ENCODE results near the gene COX11. TPM values are rescaled to one million over a fixed set of nuclear protein-coding genes. Genes with fewer than 3 reads are reported as not detected.

The COX11 gene
- total RNA-seq, 4 donors from 2014 or later = 42.1 to 90.1 (median 48.4) TPM

GRCh38 chr17:54920819-54921218, 47.6 kb downstream of the COX11 start:
- H3K27ac ChIP-seq = no peak overlapping the region
- H3K9me3 ChIP-seq = no peaks in the 10 kb centered on the region
- no peak for TF ChIP-seq CTCF (IDR thresholded peaks at IDR 0.05)
- TF ChIP-seq POLR2A (IDR thresholded peaks at IDR 0.05) = no peak
- no peaks in the 10 kb centered on the region for H3K4me1 ChIP-seq
- DNase-seq = no peak
- peaks cover 0 to 28% (median 0%) of the 10 kb centered on the region in 3 donors for H3K36me3 ChIP-seq
- H3K27me3 ChIP-seq = no peaks in the 10 kb centered on the region
- no peak overlapping the region for H3K4me3 ChIP-seq

GRCh38 chr17:54919425-54919824, 49.0 kb downstream of the COX11 start:
- H3K4me1 ChIP-seq = no peaks in the 10 kb centered on the region
- H3K36me3 ChIP-seq = peaks cover 0 to 42% (median 0%) of the 10 kb centered on the region in 3 donors
- H3K4me3 ChIP-seq = no peak overlapping the region
- no peak for DNase-seq
- no peaks in the 10 kb centered on the region for H3K9me3 ChIP-seq
- H3K27ac ChIP-seq = no peak overlapping the region
- no peak for TF ChIP-seq CTCF (IDR thresholded peaks at IDR 0.05)
- no peak for TF ChIP-seq POLR2A (IDR thresholded peaks at IDR 0.05)
- no peaks in the 10 kb centered on the region for H3K27me3 ChIP-seq

- H3K4me3 ChIP-seq = no peak overlapping the region
- H3K36me3 ChIP-seq = peaks cover 0 to 65% (median 0%) of the 10 kb centered on the region in 3 donors
- no peak for DNase-seq
- H3K27me3 ChIP-seq = no peaks in the 10 kb centered on the region
- H3K27ac ChIP-seq = no peak overlapping the region
- no peaks in the 10 kb centered on the region for H3K9me3 ChIP-seq
- no peaks in the 10 kb centered on the region for H3K4me1 ChIP-seq
- TF ChIP-seq POLR2A (IDR thresholded peaks at IDR 0.05) (no peak), CTCF (IDR thresholded peaks at IDR 0.05) (no peak)
Measured at GRCh38 chr17:54916721-54917120, 51.7 kb downstream of the COX11 start.

Small RNAs within 50 kb of the gene (small RNA-seq; reads per million reads assigned to genes)
- gene AC007485.1 = 0 reads per million in 2 donors

Other genes starting within 250 kb of the COX11 start
- gene TOM1L1, start 67.8 kb downstream of the COX11 start, total RNA-seq = 100 to 1,000 TPM in 1 of 4 donors, 10 to 100 TPM in 3; 35.5 to 108 (median 87.8) TPM
- gene STXBP4, start 111 bp upstream of the COX11 start, total RNA-seq = 10 to 100 TPM in 3 of 4 donors, 1 to 10 TPM in 1; 8.0 to 57.6 (median 18.8) TPM